Breast epithelium (tissue), 4 donors: ENCODE results near the gene RAC2. TPM values are rescaled to one million over a fixed set of nuclear protein-coding genes. Genes with fewer than 3 reads are reported as not detected.

Source experiments
- DNase-seq, 2 donors: peaks; one replicate each; pipeline ENCODE4 v3.0.0-alpha.2; 2019; ENCODE audit warnings: low spot score in 2 of 2
- H3K27ac ChIP-seq, 2 donors: fragments of 200-600 bp; sonication (generic) in 1 of 2; one replicate each; pipeline ENCODE4 v1.5.1; 2016 to 2019; ENCODE audit warnings: mild to moderate bottlenecking in 1 of 2
- H3K27me3 ChIP-seq, 2 donors: fragments of 200-600 bp; sonication (generic) in 1 of 2; one replicate each; pipeline versions ENCODE4 v1.5.1 to v1.6.0; 2017 to 2019; ENCODE audit warnings: control low read depth in 1 of 2, mild to moderate bottlenecking in 1 of 2
- H3K36me3 ChIP-seq: fragments of 200-600 bp; one replicate; pipeline ENCODE4 v1.5.1; 2019
- H3K4me1 ChIP-seq, 2 donors: fragments of 200-600 bp; sonication (generic); one replicate each; pipeline ENCODE4 v1.5.1; 2016 to 2019; ENCODE audit warnings: control low read depth in 1 of 2
- H3K4me3 ChIP-seq, 3 donors: fragments of 200-600 bp; sonication (generic); 1 replicate in 2 of 3; 2 replicates in 1 of 3; pipeline ENCODE4 v1.5.1; 2016 to 2019; ENCODE audit warnings: mild to moderate bottlenecking in 3 of 3, moderate library complexity in 2 of 3
- H3K9me3 ChIP-seq, 2 donors: fragments of 200-600 bp; sonication (generic) in 1 of 2; one replicate each; pipeline ENCODE4 v1.5.1; 2016 to 2019; ENCODE audit warnings: control low read depth in 1 of 2
- CTCF ChIP-seq, 3 donors: fragments of 450-650 bp; IDR thresholded peaks; one replicate each; pipeline ENCODE4 v1.5.1; 2016 to 2017; ENCODE audit warnings: antibody characterized with exemption in 3 of 3, mild to moderate bottlenecking in 3 of 3, moderate library complexity in 3 of 3
- POLR2A ChIP-seq: fragments of 450-650 bp; IDR thresholded peaks from one replicate; pipeline ENCODE4 v1.6.1; 2016; ENCODE audit warnings: antibody characterized with exemption, mild to moderate bottlenecking, moderate library complexity
- POLR2AphosphoS5 ChIP-seq, 3 donors: sonication (generic); formaldehyde crosslinking; IDR thresholded peaks; one replicate each; pipeline ENCODE4 v1.6.1; 2017; ENCODE audit warnings: antibody characterized with exemption in 3 of 3
- intact Hi-C: fragments of 100-400 bp; cut with DNase I; formaldehyde crosslinking; loops from one replicate; pipeline ENCODE4 v1.15.1; 2023; ENCODE audit warnings: low total_unique reads
- total RNA-seq, 3 donors: library from RNA; depleted of rRNA; stranded (reverse); fragments of >200 nt; gene quantifications; one replicate each; pipeline ENCODE4 v1.1.0, GENCODE V29; 2016

Gene RAC2
- total RNA-seq, 3 donors from 2014 or later = 10.5 to 12.0 (median 11.5) TPM

- DNase-seq = no peak
- Histone ChIP-seq H3K4me1 (no peaks in the 10 kb centered on the region), H3K27me3 (no peaks in the 10 kb centered on the region), H3K27ac (no peak overlapping the region), H3K36me3 (no peaks in the 10 kb centered on the region), H3K9me3 (no peaks in the 10 kb centered on the region), H3K4me3 (no peak overlapping the region)
- intact Hi-C loops = loop anchor here (5.0 kb wide), 1 partner anchor 589 kb away; no protein-coding TSS in a partner anchor
- no peak for TF ChIP-seq CTCF (IDR thresholded peaks at IDR 0.05)
- no peak for TF ChIP-seq POLR2AphosphoS5 (IDR thresholded peaks at IDR 0.05)
- no peak for TF ChIP-seq POLR2A
Measured at GRCh38 chr22:37221424-37222333, 22.4 kb downstream of the RAC2 start.

GRCh38 chr22:37220543-37220981, 23.5 kb downstream of the RAC2 start:
- H3K36me3 ChIP-seq = no peaks in the 10 kb centered on the region
- H3K9me3 ChIP-seq = no peaks in the 10 kb centered on the region
- no peak overlapping the region for H3K4me3 ChIP-seq
- no peaks in the 10 kb centered on the region for H3K4me1 ChIP-seq
- H3K27ac ChIP-seq = no peak overlapping the region
- H3K27me3 ChIP-seq = no peaks in the 10 kb centered on the region
- DNase-seq = no peak
- TF ChIP-seq POLR2A (no peak), CTCF (IDR thresholded peaks at IDR 0.05) (no peak), POLR2AphosphoS5 (IDR thresholded peaks at IDR 0.05) (no peak)
- intact Hi-C loops = loop anchor here (5.0 kb wide), 1 partner anchor 588 kb away; no protein-coding TSS in a partner anchor

GRCh38 chr22:37219533-37219932, 24.5 kb downstream of the RAC2 start:
- H3K4me1 ChIP-seq = no peaks in the 10 kb centered on the region
- no peak overlapping the region for H3K4me3 ChIP-seq
- H3K27ac ChIP-seq = no peak overlapping the region
- H3K27me3 ChIP-seq = no peaks in the 10 kb centered on the region
- DNase-seq = no peak
- TF ChIP-seq CTCF (IDR thresholded peaks at IDR 0.05) (no peak), POLR2A (no peak), POLR2AphosphoS5 (IDR thresholded peaks at IDR 0.05) (no peak)
- no peaks in the 10 kb centered on the region for H3K9me3 ChIP-seq
- H3K36me3 ChIP-seq = no peaks in the 10 kb centered on the region
- intact Hi-C loops = no loop called here

GRCh38 chr22:37218771-37219411, 25.2 kb downstream of the RAC2 start:
- no peaks in the 10 kb centered on the region for H3K9me3 ChIP-seq
- H3K27me3 ChIP-seq = no peaks in the 10 kb centered on the region
- H3K36me3 ChIP-seq = no peaks in the 10 kb centered on the region
- no peak overlapping the region for H3K4me3 ChIP-seq
- DNase-seq = no peak
- intact Hi-C loops = no loop called here
- TF ChIP-seq CTCF (IDR thresholded peaks at IDR 0.05) (no peak), POLR2AphosphoS5 (IDR thresholded peaks at IDR 0.05) (no peak), POLR2A (no peak)
- no peaks in the 10 kb centered on the region for H3K4me1 ChIP-seq
- no peak overlapping the region for H3K27ac ChIP-seq

GRCh38 chr22:37218399-37218770, 25.7 kb downstream of the RAC2 start:
- TF ChIP-seq CTCF (IDR thresholded peaks at IDR 0.05) (no peak), POLR2A (no peak), POLR2AphosphoS5 (IDR thresholded peaks at IDR 0.05) (no peak)
- H3K27me3 ChIP-seq = no peaks in the 10 kb centered on the region
- intact Hi-C loops = no loop called here

More at GRCh38 chr22:37218399-37218770, 25.7 kb downstream of the RAC2 start:
- Histone ChIP-seq H3K9me3 (no peaks in the 10 kb centered on the region), H3K27ac (no peak overlapping the region), H3K36me3 (no peaks in the 10 kb centered on the region), H3K4me3 (no peak overlapping the region), H3K4me1 (no peaks in the 10 kb centered on the region)
- DNase-seq = no peak
